ENCODE measurements around the gene BPTF. TPM values are rescaled to one million over a fixed set of nuclear protein-coding genes. Genes with fewer than 3 reads are reported as not detected.
A peak's percentile ranks its signal among the peaks of the same experiment; 100 is the strongest.

The BPTF gene
- total RNA-seq, 1 experiment from 2014 or later, result 61.8 TPM

DNA sequence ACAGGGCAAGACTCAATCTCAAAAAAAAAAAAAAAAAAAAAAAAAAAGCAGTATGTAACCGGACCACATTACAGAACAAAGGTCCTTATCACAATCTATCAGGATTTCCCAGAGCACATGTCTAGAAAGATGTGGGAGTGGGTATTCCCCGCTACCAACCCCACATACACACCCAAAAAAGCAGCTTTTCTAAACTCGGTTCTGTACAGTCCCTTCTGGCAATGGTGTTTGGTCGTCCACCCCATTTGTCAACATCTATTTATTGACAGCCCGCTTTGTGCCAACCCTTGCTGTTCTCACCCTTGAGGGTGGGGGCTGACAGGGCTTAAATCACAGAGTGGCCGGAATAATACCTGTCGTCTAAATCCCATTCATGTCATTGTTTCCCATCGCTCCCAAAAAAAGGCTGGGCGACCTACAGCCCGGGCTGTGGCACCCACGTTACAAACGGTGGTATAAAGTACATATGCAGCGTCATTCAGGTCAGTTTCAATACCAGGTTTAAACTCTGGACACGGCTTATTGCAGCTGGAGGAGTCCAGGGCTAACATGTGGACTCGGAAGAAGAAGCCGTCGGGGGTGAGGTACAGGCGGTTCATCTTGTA, 167.3 kb downstream of the BPTF start:
- Histone ChIP-seq H4K20me1 (ENCODE audit: low read length) (no peaks in the 10 kb centered on the region), H3K4me2 (ENCODE audit: low read length) (peak overlapping the region; percentile 100), H3K9me3 (ENCODE audit: low read length) (no peaks in the 10 kb centered on the region), H3K79me2 (ENCODE audit: low read length) (no peaks in the 10 kb centered on the region), H3K9me2 (replicated peaks; ENCODE audit: low read length) (no peaks in the 10 kb centered on the region), H3K36me3 (ENCODE audit: low read depth, low read length) (no peaks in the 10 kb centered on the region), H3K27ac (ENCODE audit: low read length) (peak overlapping the region; percentile 74), H2AFZ (ENCODE audit: low read length) (peak overlapping the region; percentile 99), H3K27me3 (ENCODE audit: low read length) (no peaks in the 10 kb centered on the region), H3K9ac (ENCODE audit: low read length) (peak overlapping the region; percentile 85), H3K4me1 (ENCODE audit: insufficient read depth, low read length) (peaks cover 29% of the 10 kb centered on the region), H3F3A (ENCODE audit: low read length, unreplicated experiment) (peaks cover 9% of the 10 kb centered on the region), H3K4me3 (ENCODE audit: low read length) (peak overlapping the region; percentile 99)
- no peak; the same call in 1 of the 2 replicates for ATAC-seq
- DNase-seq, result peak; percentile 59
- BruUV-seq (replicated peaks), result TSS peak; percentile 71
- CTCF ChIA-PET, result interaction anchor here (0.9 kb wide), 1 partner anchor 23 kb away, joined by 3 read pairs; no protein-coding TSS in a partner anchor
- POLR2A ChIA-PET (ENCODE audit: unreplicated experiment), result interaction anchor here (0.6 kb wide), 1 partner anchor 36 kb away, joined by 9 read pairs; no protein-coding TSS in a partner anchor
- TF ChIP-seq EZH2phosphoT487 (IDR thresholded peaks at IDR 0.05; ENCODE audit: borderline replicate concordance, low read length) (no peak), EZH2 (IDR thresholded peaks at IDR 0.05; ENCODE audit: low read length, unreplicated experiment) (no peak), CTCF (conservative IDR thresholded peaks at IDR 0.05; ENCODE audit: low read depth, low read length) (no peak)
- intact Hi-C loops (cut with micrococcal nuclease), result loop anchor here (5.0 to 10.0 kb wide), 2 partner anchors 45 to 1332 kb away; partner anchors contain the start of genes ABCA5 and KPNA2

GRCh38 chr17:67993153-67993997, 168.1 kb downstream of the BPTF start:
- peak; percentile 93 for DNase-seq
- TF ChIP-seq CTCF (conservative IDR thresholded peaks at IDR 0.05; ENCODE audit: low read depth, low read length) (no peak), EZH2phosphoT487 (IDR thresholded peaks at IDR 0.05; ENCODE audit: borderline replicate concordance, low read length) (no peak), EZH2 (IDR thresholded peaks at IDR 0.05; ENCODE audit: low read length, unreplicated experiment) (no peak)
- ChIA-PET CTCF (interaction anchor here (0.9 kb wide), 1 partner anchor 22 kb away, joined by 3 read pairs; no protein-coding TSS in a partner anchor), POLR2A (ENCODE audit: unreplicated experiment) (interaction anchor here (0.6 to 0.8 kb wide), 3 partner anchors 35 to 1333 kb away, joined by 3 to 9 read pairs (median 4); partner anchors contain the start of gene ABCA5)
- H3K4me3 ChIP-seq (ENCODE audit: low read length), result peak overlapping the region; percentile 99
- H3K9me2 ChIP-seq (replicated peaks; ENCODE audit: low read length), result no peaks in the 10 kb centered on the region
- intact Hi-C loops (cut with micrococcal nuclease), result loop anchor here (5.0 to 10.0 kb wide), 2 partner anchors 44 to 1331 kb away; partner anchors contain the start of genes ABCA5 and KPNA2
- H3K4me2 ChIP-seq (ENCODE audit: low read length), result peak overlapping the region; percentile 100
- no peaks in the 10 kb centered on the region for H4K20me1 ChIP-seq (ENCODE audit: low read length)
- peak overlapping the region; percentile 85 for H3K9ac ChIP-seq (ENCODE audit: low read length)
- BruUV-seq (replicated peaks), result no TSS peak
- peaks cover 9% of the 10 kb centered on the region for H3F3A ChIP-seq (ENCODE audit: low read length, unreplicated experiment)
- ATAC-seq, result peak; percentile 57
- H3K27me3 ChIP-seq (ENCODE audit: low read length), result no peaks in the 10 kb centered on the region
- peaks cover 29% of the 10 kb centered on the region for H3K4me1 ChIP-seq (ENCODE audit: insufficient read depth, low read length)
- peak overlapping the region; percentile 80 for H3K27ac ChIP-seq (ENCODE audit: low read length)
- no peaks in the 10 kb centered on the region for H3K36me3 ChIP-seq (ENCODE audit: low read depth, low read length)
- H3K9me3 ChIP-seq (ENCODE audit: low read length), result no peaks in the 10 kb centered on the region
- no peaks in the 10 kb centered on the region for H3K79me2 ChIP-seq (ENCODE audit: low read length)
- peak overlapping the region; percentile 99 for H2AFZ ChIP-seq (ENCODE audit: low read length)
